ENCODE results near the gene RPS6KB2.

DNA sequence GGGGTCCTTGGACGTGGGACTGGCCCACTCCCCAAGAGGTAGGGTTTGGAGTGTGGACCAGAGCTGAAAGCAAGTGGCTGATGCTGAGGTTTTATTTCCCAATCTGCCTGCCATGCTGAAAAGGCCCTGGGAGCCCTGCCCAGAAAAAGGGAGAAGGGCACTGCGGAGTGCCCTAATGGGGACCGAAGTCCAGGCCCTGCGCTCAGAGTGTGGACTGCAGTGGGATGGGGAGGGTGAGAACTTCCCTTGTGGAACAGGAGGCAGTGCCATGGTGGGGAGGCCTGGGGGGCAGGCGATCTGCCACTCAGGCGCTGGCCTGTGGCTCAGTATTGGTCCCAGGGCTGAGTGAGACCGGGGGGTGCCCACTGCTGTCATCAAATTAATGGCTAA lies 19.9 kb downstream of the RPS6KB2 start:
- TF ChIP-seq, protein P1, sequence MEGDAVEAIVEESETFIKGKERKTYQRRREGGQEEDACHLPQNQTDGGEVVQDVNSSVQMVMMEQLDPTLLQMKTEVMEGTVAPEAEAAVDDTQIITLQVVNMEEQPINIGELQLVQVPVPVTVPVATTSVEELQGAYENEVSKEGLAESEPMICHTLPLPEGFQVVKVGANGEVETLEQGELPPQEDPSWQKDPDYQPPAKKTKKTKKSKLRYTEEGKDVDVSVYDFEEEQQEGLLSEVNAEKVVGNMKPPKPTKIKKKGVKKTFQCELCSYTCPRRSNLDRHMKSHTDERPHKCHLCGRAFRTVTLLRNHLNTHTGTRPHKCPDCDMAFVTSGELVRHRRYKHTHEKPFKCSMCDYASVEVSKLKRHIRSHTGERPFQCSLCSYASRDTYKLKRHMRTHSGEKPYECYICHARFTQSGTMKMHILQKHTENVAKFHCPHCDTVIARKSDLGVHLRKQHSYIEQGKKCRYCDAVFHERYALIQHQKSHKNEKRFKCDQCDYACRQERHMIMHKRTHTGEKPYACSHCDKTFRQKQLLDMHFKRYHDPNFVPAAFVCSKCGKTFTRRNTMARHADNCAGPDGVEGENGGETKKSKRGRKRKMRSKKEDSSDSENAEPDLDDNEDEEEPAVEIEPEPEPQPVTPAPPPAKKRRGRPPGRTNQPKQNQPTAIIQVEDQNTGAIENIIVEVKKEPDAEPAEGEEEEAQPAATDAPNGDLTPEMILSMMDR (IDR thresholded peaks at IDR 0.05) = no peak
- TF ChIP-seq POLR2A (IDR thresholded peaks at IDR 0.05; ENCODE audit: low read depth) = no peak
